ENCODE data around the gene CILP2.

The CILP2 gene

GRCh38 chr19:19529783-19530422 is 8.2 kb upstream of the CILP2 start:
- no peak for DNase-seq

- DNase-seq, result no peak
Observed at GRCh38 chr19:19530423-19530804, 7.7 kb upstream of the CILP2 start.

- no peak for DNase-seq
Observed at GRCh38 chr19:19530889-19531288, 7.2 kb upstream of the CILP2 start.

GRCh38 chr19:19531951-19532805 is 5.9 kb upstream of the CILP2 start:
- no peak for DNase-seq

GRCh38 chr19:19532806-19533701 is 5.0 kb upstream of the CILP2 start:
- DNase-seq, result no peak

- DNase-seq, result no peak
Observed at GRCh38 chr19:19533841-19534240, 4.2 kb upstream of the CILP2 start.

GRCh38 chr19:19534556-19535265 is 3.4 kb upstream of the CILP2 start:
- no peak for DNase-seq

- DNase-seq, result no peak
Observed at GRCh38 chr19:19535311-19536191, 2.5 kb upstream of the CILP2 start.

GRCh38 chr19:19537075-19538048 is 703 bp upstream of the CILP2 start:
- no peak for DNase-seq

- DNase-seq, result no peak
Observed at GRCh38 chr19:19538785-19539166, 711 bp downstream of the CILP2 start.

GRCh38 chr19:19539698-19540063 is 1.6 kb downstream of the CILP2 start:
- DNase-seq, result no peak

GRCh38 chr19:19540064-19540714 is 2.1 kb downstream of the CILP2 start:
- DNase-seq, result no peak

GRCh38 chr19:19540715-19541515 is 2.9 kb downstream of the CILP2 start:
- DNase-seq, result no peak

- DNase-seq, result no peak
Observed at GRCh38 chr19:19541616-19542015, 3.6 kb downstream of the CILP2 start.

GRCh38 chr19:19542507-19542906 is 4.4 kb downstream of the CILP2 start:
- DNase-seq, result no peak

- no peak for DNase-seq
Observed at GRCh38 chr19:19543101-19543500, 5.0 kb downstream of the CILP2 start.

- DNase-seq, result no peak
Observed at GRCh38 chr19:19543640-19544039, 5.6 kb downstream of the CILP2 start.

- DNase-seq, result no peak
Observed at GRCh38 chr19:19544257-19544953, 6.3 kb downstream of the CILP2 start.

Data from NCI-H1417 treated with DMSO at 0.1 percent for 48 hours (cell line).